Inflammatory macrophage (primary cell): ENCODE measurements around the gene TRIM17.

Experiments
- DNase-seq, 2 donors: peaks; one replicate each; pipeline ENCODE4 v3.0.0-alpha.2; 2020 to 2022
- total RNA-seq, 18 experiments: gene quantifications; one replicate each; lab custom pipeline; 2026; ENCODE audit warnings: mixed read lengths in 6 of 18, inconsistent platforms in 2 of 18; lab: John Stamatoyannopoulos, UW

Gene TRIM17, protein sequence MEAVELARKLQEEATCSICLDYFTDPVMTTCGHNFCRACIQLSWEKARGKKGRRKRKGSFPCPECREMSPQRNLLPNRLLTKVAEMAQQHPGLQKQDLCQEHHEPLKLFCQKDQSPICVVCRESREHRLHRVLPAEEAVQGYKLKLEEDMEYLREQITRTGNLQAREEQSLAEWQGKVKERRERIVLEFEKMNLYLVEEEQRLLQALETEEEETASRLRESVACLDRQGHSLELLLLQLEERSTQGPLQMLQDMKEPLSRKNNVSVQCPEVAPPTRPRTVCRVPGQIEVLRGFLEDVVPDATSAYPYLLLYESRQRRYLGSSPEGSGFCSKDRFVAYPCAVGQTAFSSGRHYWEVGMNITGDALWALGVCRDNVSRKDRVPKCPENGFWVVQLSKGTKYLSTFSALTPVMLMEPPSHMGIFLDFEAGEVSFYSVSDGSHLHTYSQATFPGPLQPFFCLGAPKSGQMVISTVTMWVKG
- total RNA-seq = 0 to 0.15 (median 0) reads per million in 18 experiments

DNA sequence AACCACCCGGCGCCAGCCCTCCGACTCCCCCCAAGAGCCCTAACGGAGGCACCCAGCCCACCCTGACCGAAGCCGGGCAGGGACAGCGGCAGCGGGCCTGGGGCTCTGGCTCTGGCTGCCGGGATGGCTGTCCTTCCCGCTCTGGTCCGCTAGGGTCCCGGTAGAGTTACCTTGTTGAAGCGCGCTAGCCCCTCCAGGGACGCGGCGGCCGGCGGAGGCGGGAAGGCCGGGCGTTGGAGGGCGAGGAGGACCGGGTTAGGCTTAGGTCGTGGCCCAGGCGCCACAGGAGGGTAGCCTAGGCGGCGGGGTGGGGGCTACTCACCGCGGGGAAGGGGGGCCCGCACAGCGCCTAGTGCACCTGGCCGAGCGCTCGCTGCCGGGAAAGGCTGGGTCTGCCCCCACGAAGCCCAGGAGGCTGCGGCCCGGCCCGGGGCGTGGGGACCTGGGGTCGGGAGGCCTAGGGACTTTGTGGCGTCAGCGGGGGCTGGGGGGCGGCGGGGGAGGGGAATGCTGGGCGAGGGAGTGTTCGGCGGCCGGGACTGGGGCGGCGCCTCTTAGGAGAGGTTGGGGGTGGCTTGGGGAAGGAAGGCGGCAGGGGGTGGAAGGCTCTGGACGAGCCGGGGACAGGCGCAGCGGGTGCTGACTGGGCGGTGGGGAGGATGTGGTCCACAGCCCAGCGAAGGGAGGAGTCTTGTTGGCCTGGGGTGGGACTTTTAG is at the start of gene TRIM17:
Gene TRIM17 (minus strand): TSS at position 645 of the 717 bp plus-strand sequence. CDS start 1,789 bp downstream, outside the sequence.
- no peak for DNase-seq

DNA sequence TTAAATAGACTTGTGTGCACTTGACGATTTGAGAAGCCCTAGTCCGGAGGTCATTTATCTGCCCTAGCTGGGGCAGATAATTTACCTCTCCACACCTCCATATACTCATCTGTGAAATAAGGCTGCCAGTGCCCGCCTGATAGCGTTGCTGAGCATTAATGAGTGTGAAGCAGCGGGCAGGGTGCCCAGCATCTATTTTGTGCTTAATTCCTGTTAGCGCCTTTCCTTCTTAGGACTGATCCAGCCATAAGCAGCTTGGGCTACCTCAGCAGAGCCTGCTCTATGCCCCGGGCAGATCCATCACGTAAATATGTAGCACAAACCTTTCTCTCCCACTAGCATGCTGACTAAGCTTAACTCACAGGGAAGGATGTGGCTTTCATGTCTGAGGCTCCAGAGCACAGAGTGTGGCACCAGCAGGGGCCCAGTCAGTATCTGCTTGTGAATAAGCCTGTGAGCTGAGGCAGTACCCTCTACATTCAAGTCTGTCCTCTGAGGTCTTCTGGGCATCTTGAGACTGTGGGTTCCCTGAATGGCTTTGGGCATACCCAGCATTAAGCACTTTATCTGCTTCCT is 49.0 kb upstream of the TRIM17 start:
- DNase-seq = no peak

DNA sequence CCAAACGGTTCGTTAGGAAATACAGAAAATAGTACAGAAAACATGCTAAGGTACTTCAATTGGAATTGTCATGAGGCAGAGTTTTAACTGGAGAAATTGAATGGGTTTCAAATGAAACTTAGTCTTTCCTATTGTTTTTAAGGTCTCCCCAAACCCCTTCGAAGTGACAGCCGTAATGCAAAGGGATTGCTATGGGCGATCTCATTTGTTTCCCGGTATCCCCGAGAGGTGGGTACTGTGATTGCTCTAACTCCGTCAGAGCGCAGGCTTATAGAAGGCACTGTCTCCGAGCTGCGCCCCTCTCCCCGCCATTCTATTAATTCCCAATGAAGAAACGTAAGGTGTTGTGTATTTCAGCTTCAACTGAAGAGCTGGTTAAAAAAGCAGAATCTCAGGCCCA is 48.5 kb upstream of the TRIM17 start:
- no peak for DNase-seq

DNA sequence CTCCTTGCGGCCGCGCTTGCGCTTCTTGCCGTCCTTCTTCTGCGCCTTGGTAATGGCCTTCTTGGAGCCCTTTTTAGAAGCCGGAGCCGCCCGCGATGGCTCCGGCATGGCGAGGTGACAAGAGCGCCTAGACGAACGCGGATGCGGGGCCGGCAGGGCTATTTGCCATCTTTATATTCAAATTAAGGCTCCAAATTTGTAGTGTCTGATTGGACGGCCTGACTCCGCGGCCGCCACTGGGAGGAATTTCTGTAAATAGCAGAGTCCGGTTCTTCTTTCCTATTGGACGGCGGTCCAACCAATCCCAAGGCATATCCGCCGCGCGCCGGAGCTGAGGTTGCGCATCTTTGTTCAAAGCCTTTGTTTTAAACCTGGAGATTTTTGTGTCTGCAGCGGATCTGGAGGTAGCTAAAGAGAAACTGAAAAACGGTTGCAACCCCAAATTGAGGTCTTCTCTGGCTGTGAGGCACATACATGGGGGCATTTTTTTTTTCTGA is 47.9 kb upstream of the TRIM17 start:
- peak; percentile 56 to 57 for DNase-seq

DNA sequence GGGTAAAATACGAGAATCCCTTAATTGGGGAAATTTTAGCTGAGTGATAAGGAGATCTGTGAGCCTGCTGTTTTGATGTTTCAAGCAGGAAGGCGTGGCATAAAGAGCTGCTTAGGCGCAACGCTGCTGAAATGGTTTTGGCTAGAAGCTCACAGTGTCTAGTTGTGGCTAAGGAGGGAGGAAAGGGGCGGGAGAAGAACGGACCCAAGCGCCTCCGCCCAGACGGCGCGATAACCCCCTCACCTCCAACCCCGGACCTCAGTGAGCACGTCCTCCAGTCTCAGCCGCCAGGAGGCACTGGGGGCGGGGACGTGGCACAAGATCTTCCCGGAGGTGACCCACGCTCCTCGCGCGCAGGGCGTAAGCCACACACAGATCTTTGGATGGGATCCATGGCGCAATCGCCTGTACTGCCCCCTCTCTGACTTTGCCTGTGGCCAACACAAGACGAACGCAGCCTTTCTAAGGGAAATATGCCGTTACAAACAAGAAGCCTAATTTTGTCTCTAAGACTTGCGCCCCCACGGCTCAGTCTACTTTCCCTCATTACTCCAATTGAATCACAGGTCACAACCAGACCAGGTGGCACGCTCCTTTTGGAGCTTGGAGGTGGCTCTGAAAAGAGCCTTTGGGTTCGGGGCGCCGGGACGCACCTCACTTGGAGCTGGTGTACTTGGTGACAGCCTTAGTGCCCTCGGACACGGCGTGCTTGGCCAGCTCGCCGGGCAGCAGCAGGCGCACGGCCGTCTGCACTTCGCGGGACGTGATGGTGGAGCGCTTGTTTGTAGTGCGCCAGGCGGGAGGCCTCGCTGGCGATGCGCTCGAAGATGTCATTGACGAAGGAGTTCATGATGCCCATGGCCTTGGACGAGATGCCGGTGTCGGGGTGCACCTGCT is 47.1 kb upstream of the TRIM17 start:
- DNase-seq = peak; percentile 7 to 29

DNA sequence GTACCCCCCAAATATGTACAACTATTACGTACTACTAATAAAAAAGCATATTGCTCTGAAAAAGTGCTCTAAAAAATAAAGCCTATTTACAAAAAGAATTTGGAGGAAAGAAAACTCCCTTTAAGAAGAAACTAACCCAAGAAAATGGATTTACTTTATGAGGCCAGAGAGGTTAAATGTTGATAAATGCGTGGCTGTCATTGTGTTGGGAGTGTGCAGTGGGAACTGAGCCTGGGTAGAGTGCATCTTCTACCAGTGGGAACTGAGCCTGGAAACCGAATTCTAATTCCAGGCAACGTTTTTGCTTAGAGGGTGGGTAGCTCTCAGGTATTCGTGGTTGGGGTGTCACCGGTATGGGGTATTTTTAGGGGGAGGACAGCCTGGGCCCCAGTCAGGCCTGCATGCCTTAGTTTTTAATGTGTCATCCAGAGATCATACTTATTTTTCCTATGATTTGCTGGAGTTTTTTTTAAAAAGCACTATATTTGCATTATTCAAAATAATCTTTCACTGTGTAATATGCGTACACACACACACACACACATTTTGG is 46.4 kb upstream of the TRIM17 start:
- no peak for DNase-seq

DNA sequence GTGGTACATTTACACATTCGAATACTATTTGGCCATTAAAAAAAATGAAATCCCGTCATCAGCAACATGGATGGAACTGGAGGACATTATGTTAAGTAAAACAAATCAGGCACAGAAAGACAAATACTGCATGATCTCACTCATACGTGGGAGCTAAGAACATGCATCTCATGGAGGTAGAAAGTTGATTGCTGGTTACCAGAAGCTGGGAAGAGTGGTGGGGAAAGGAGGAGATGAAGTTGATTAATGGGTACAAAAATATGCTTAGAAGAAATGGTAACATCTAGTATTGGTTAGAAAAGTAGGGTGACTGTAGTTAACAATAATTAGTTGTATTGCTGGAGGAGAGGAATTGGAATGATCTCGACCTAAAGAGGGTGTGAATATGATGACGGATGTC is 45.9 kb upstream of the TRIM17 start:
- no peak for DNase-seq

DNA sequence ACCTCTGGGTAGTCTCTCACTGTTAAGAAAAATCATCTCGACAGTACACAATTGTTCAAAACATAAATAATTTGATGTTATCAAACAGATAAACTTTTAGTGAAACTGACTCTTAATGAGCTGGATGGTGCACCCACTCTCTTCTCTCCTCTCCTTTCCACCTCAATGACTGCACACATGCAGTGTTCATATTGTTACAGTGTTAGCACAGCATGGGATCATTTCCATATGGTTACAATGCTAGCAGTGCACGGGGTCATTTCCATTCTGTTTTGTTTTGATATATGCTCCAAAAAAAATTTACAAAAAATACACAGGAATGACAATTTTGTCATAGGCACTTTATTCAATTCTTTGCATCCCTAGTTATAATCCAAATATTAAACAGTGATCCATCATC is 44.2 kb upstream of the TRIM17 start:
- DNase-seq = no peak

DNA sequence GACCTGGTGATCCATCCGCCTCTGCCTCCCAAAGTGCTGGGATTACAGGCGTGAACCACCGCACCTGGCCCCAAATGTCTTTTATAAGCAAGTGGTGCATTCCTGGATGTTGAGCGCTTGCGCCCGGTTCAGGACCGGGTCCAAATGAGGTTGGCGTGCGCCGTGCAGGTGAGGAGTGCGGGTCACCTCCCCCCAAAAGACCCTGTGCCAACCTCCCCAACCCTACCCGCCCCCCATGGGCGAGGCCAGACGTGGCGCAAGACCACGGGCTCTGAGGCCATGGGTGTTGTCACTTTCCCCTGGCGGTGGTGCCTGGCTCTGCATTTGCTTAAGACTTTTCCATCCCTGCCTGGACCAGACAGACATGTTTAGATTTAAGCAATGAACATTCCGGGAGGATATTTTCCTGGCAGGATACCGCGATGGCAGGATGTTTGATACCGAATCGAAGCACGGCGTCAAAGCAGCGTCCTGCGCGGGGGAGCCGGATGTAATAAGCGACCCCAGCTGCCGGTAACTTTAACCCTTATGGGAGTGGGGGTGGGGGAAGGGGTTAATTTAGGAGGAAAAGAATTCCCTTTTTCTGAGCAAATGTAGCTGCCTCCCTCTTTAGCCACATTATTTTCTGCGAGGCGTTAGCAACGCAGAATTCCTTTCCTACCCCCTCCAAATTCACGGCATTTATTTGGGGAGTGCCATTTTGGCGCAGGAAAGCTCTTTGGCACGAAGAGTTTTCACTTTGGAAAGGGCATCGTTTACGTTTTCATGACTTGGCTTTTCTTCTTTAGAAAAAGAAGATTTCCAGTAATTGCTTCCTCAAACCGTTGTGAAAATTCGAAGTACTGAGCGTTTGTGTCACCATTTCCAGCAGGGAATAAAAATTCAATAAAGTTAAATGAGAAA is 42.7 kb upstream of the TRIM17 start:
- DNase-seq = peak; percentile 68 to 70

DNA sequence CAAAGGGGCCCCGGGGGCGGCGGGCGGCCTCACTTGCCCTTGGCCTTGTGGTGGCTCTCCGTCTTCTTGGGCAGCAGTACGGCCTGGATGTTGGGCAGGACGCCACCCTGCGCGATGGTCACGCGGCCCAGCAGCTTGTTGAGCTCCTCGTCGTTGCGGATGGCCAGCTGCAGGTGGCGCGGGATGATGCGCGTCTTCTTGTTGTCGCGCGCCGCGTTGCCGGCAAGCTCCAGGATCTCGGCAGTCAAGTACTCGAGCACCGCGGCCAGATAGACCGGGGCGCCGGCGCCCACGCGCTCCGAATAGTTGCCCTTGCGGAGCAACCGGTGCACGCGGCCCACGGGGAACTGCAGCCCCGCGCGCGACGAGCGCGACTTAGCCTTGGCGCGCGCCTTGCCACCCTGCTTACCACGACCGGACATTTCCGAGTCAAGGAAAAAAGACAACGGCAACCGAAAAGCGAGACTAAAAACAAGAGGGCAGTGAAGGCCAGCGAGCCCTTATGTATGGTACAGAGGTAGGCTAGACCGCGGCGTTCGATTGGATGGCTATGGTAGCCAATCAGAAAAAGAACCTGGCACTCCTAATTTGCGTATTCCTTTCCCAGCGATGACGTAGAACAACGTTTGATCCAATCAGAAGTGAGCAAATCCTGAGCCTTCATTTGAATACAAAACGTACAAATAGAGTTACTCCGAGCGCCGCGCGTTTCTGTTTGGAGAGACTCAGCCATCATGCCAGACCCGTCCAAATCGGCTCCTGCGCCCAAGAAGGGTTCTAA is 40.9 kb upstream of the TRIM17 start:
- DNase-seq = peak; percentile 96 to 97

DNA sequence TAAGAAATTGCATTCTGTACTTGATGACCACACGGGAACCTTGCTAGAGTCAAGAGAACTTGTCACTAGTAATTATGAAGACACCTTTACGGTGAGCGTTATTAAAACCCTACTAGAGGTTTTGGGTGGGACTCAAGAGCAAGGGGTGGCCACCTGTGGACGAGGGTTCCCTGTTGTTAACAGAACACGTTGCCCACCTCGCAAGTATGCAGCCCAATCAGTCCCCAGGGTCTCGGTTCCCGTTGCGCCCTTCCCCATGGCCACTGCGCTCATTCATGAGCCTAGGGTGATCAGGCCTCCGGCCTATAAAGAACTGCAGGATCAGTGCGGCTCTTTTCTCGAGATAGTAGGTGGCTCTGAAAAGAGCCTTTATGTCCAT is 40.3 kb upstream of the TRIM17 start:
- no peak for DNase-seq

DNA sequence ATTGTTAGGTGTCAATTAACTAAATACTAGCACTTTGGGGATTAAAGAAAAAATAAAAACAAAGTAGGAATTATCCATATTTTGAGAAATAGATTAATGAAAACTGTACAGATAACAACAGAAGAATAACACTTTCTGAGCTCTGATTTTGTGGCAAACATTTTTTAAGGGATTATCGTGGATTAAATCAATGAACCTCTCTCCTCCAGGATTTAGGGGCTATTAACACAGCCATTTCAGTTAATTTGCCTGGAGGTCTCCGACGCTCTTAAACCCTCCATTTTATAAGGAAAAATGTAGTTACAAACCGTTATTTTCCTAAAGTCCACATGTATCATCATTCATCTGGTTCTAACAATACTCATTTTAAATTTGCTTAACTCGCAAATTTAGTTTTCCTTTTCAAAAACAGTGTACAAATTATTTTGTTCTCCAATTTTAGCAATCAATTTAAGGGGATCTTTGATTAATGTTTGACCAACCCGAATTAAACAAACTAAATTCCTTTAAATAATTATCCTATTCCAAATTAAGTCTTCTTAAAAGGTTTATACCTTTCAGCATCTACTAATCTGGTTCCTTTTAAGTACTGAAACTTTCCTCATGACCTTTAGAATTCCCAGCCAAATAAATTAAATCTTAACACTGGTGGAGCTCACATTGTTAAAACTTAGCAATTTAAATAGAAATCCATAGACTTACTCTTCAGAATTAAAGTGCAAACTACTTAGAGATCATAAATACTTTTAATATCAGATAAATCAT is 39.8 kb upstream of the TRIM17 start:
- no peak for DNase-seq

DNA sequence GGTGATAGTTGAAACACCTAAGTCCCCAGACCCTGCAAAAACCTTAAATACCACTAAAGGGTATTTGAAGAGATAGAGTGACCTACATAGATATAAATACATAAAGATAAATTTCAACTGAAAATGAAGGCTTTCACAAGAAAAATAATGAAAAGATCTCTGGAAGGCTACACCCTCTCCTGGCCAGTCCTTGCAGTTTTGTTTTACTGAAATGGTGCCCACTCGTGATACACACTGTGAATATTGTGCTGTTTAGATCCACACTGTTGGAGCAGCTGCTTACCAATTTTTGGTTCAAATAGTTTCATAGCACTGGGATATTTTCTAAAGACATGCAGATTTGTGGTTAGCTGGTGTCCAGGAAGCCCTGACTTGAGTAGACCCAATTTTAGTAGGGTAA is 39.1 kb upstream of the TRIM17 start:
- no peak for DNase-seq

DNA sequence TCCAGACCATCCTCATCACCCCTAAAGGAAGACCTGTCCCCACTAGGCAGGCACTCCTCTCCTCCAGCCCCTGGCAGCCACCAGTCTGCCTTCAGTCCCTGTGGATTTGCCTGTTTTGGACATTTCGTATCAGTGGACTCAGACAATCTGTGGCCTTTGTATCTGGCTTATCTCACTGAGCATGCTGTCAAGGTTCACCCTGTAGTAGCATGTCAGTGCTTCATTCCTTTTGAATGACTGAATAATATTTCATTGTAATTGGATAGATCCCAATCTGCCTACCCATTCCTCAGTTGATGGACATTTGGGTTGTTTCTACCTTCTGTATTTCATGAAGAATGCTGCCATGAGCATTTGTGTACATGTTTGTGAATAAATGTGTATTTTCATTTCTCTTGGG is 37.6 kb upstream of the TRIM17 start:
- DNase-seq = no peak

DNA sequence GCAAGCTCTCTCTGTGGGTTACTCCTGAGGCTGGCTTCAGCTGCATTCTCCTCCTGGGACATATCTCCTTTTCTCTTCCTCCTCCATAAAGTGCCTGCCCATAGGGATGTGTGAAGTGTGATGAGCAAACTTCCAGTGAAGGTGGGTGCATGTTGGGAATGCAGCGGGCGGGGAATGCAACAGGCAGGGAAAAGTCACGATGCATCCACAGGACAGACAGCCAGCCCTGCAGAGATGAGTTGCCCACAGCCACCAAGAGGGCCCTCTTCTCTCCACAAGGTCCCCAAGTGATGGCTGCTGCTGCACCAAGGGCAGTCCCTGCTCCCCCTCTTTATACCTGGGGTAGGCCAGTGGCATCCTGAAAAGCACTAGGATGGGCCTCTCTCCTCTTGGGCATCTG is 37.0 kb upstream of the TRIM17 start:
- DNase-seq = no peak

DNA sequence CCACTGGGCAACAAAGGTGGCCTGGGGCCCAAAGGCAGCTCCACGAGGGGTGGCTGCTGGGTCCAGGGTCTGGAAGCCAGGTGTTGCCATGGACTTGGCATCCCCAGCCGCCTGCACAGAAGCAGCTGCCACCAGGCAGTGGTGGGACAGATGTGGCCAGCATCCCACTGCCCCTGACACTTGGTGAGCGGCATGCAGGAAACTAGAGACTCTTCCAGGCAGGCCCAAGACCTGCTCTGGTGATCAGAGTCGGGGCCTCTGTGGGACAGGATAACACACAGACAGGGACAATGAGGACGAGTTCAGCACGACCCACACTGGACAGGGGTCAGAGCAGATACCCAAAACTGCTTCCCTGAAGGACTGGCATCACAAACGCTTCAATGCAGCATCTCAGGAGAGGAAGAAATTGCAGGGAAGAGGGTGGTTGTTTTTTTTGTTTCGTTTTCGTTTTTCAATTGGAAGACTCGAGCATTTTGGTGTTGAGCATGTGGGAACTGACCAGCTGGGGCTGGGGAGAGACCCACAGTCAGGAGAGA is 36.4 kb upstream of the TRIM17 start:
- no peak for DNase-seq

DNA sequence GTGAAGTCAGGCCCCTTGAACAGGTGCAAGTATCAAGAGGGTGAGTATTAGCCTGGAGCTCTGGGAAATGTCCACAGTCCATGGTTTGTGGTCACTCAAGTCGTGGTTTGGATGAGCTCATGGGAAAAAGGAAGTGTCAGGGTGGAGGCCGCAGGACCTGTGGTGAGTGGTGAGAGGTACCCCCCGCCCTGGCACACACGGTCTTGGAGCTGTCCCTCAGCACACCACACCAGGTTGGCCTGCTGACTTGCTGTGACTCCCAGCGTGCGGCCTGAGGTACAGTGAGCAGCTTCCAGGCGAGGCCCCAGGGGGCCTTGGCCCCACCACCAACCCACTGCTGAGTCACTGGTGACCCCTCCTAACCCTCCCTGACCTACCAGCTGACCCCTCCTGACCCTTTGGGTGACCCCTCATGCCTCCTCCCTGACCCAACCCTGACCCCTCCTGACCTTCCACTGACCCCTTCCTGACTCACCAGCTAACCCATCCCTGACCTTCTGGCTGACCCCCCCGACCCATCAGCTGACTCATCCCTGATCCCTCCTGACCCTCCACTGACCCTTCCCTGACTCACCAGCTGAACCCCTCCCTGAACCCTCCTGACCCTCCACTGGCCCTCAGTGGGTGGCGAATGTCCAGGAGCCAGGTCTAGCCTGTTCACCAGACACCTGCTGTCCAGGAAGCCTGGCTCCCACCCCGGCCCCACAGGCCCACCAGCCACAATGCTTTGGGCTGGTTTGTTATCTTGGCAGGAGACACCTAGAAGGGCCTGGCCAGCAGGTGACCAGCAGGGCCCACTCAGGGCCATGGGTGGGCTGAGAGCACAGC is 35.7 kb upstream of the TRIM17 start:
- DNase-seq = peak; percentile 9 to 29

DNA sequence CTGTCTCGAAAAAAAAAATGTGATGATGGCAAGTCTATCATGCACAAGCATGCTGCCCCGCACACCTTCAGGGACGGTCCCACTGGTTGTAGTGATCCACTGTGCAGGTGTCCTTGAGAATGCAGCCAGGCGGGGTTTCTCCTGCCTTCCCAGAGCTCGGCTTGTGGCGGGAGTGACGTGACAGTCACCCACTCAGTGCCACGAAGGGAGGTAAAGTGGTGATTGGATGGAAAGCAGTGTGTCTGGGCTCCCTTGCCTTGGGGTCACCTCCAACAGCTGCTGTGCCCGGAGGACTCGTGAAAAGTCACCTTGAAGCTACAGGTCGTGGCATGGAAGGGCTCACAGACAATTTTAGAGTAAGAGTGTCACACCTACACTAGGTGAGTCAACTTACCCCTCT is 33.5 kb upstream of the TRIM17 start:
- no peak for DNase-seq
